ENCODE results near the gene PCSK5. TPM values are rescaled to one million over a fixed set of nuclear protein-coding genes. Genes with fewer than 3 reads are reported as not detected.

The PCSK5 gene
- total and polyA plus RNA-seq, 2 of the 8 experiments (the other 6 are each of a cell fraction or from before 2014, with no cell fraction given) = 5.5 to 10.7 TPM

- TF ChIP-seq CHD7 (IDR thresholded peaks at IDR 0.05; ENCODE audit: insufficient replicate concordance, low read length) (no peak), SAP30 (IDR thresholded peaks at IDR 0.05; ENCODE audit: insufficient read depth, insufficient replicate concordance, low read length) (no peak), RAD21 (IDR thresholded peaks at IDR 0.05 in 1 of 2, conservative IDR thresholded peaks at IDR 0.05 in 1 of 2; ENCODE audit: low read depth in 2 of 2, low read length in 2 of 2) (no peak), NANOG (IDR thresholded peaks at IDR 0.05; ENCODE audit: insufficient read depth, low read depth, low read length, poor library complexity, severe bottlenecking) (no peak), JUN (IDR thresholded peaks at IDR 0.05; ENCODE audit: low read depth, low read length) (no peak), SIRT6 (IDR thresholded peaks at IDR 0.05; ENCODE audit: low read length) (no peak), HDAC2 (IDR thresholded peaks at IDR 0.05; ENCODE audit: borderline replicate concordance in 1 of 2, low read depth in 2 of 2, low read length in 2 of 2) (no peak), ATF3 (IDR thresholded peaks at IDR 0.05; ENCODE audit: insufficient read depth, low read depth, low read length) (no peak), USF2 (IDR thresholded peaks at IDR 0.05; ENCODE audit: low read length) (no peak)
Observed at GRCh38 chr9:76353280-76353679, 462.8 kb downstream of the PCSK5 start (continued).
